ENCODE measurements around the gene MEP1A.
"Not testable (repeated sequence)": the region's sequence is repeated elsewhere in the genome, so short reads cannot be mapped to it uniquely, and the experiment has no call there.

MEP1A gene

GRCh38 chr6:46834257-46834916 is 41.2 kb downstream of the MEP1A start:
- DNase-seq, result not testable (repeated sequence)

- not testable (repeated sequence) for DNase-seq
Measured at GRCh38 chr6:46834991-46835390, 41.8 kb downstream of the MEP1A start.

GRCh38 chr6:46838033-46838432 is 44.8 kb downstream of the MEP1A start:
- no peak for DNase-seq

GRCh38 chr6:46842252-46842846 is 49.2 kb downstream of the MEP1A start:
- DNase-seq, result not testable (repeated sequence)

- no peak for DNase-seq
Measured at GRCh38 chr6:46845126-46845525, 51.9 kb downstream of the MEP1A start.

GRCh38 chr6:46848684-46849360 is 55.6 kb downstream of the MEP1A start:
- DNase-seq, result peak; percentile 59

- DNase-seq, result no peak
Measured at GRCh38 chr6:46849361-46849690, 56.1 kb downstream of the MEP1A start.

GRCh38 chr6:46850792-46851191 is 57.6 kb downstream of the MEP1A start:
- no peak for DNase-seq

GRCh38 chr6:46851576-46851975 is 58.4 kb downstream of the MEP1A start:
- DNase-seq, result not testable (repeated sequence)

GRCh38 chr6:46855966-46856365 is 62.8 kb downstream of the MEP1A start:
- peak; percentile 3 for DNase-seq

- DNase-seq, result no peak
Measured at GRCh38 chr6:46862381-46862780, 69.2 kb downstream of the MEP1A start.

GRCh38 chr6:46863791-46864190 is 70.6 kb downstream of the MEP1A start:
- DNase-seq, result no peak

- no peak for DNase-seq
Measured at GRCh38 chr6:46865221-46865620, 72.0 kb downstream of the MEP1A start.

- DNase-seq, result no peak
Measured at GRCh38 chr6:46867411-46867810, 74.2 kb downstream of the MEP1A start.

GRCh38 chr6:46876126-46876525 is 82.9 kb downstream of the MEP1A start:
- DNase-seq, result no peak

- no peak for DNase-seq
Measured at GRCh38 chr6:46879003-46879402, 85.8 kb downstream of the MEP1A start.

GRCh38 chr6:46882645-46883044 is 89.5 kb downstream of the MEP1A start:
- no peak for DNase-seq

GRCh38 chr6:46888031-46888430 is 94.8 kb downstream of the MEP1A start:
- no peak for DNase-seq

GRCh38 chr6:46888578-46888977 is 95.4 kb downstream of the MEP1A start:
- no peak for DNase-seq
